ENCODE data around the gene NEGR1. TPM values are rescaled to one million over a fixed set of nuclear protein-coding genes. Genes with fewer than 3 reads are reported as not detected.

The NEGR1 gene
- total RNA-seq, 4 donors from 2014 or later, result 34.5 to 58.8 (median 48.5) TPM

- Histone ChIP-seq H3K4me1 (peaks cover 0 to 2% (median 0%) of the 10 kb centered on the region in 4 donors), H3K4me3 (no peak overlapping the region), H3K9me3 (no peaks in the 10 kb centered on the region), H3K27ac (replicated peaks in 1 of 4) (no peak overlapping the region), H3K27me3 (no peaks in the 10 kb centered on the region), H3K36me3 (no peaks in the 10 kb centered on the region)
- no peak for DNase-seq (ENCODE audit: extremely low spot score)
- TF ChIP-seq CTCF (IDR thresholded peaks at IDR 0.05), result no peak
- no peak for TF ChIP-seq POLR2AphosphoS5 (IDR thresholded peaks at IDR 0.05)
- TF ChIP-seq POLR2A (IDR thresholded peaks at IDR 0.05; ENCODE audit: low read depth), result no peak
- no peak for TF ChIP-seq EP300 (IDR thresholded peaks at IDR 0.05)
- WGBS, result 92% methylated on average over 2 of the region's 2 CpGs
- intact Hi-C loops (cut with DNase I), result no loop called here
Observed at GRCh38 chr1:71600023-71600422, 682.3 kb downstream of the NEGR1 start.

DNA sequence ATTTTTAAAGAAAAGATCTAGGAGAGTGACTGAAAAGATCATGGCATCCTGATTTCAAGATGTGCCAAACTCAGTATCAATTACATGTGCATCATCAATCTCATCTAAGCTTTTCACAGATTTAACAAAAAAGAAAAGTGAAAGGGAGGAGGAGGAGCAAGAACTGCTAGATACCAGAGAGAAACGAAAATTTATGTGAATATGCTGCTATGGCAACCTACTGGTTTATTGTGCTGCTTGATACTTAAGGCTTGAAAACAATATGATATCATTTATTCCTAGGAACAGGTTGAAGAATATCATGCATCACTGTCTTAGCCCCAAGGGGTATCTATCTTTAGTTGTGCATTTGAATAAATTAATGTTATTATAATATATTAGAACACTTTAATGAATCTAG lies 683.0 kb downstream of the NEGR1 start:
- Histone ChIP-seq H3K27ac (replicated peaks in 1 of 4) (no peak overlapping the region), H3K4me1 (peaks cover 0 to 2% (median 0%) of the 10 kb centered on the region in 4 donors), H3K36me3 (no peaks in the 10 kb centered on the region), H3K27me3 (no peaks in the 10 kb centered on the region), H3K4me3 (no peak overlapping the region), H3K9me3 (no peaks in the 10 kb centered on the region)
- TF ChIP-seq EP300 (IDR thresholded peaks at IDR 0.05) (no peak), CTCF (IDR thresholded peaks at IDR 0.05) (no peak), POLR2A (IDR thresholded peaks at IDR 0.05; ENCODE audit: low read depth) (no peak), POLR2AphosphoS5 (IDR thresholded peaks at IDR 0.05) (no peak)
- no peak for DNase-seq (ENCODE audit: extremely low spot score)
- WGBS, result 38% methylated on average over 1 of the region's 1 CpG
- intact Hi-C loops (cut with DNase I), result no loop called here

DNA sequence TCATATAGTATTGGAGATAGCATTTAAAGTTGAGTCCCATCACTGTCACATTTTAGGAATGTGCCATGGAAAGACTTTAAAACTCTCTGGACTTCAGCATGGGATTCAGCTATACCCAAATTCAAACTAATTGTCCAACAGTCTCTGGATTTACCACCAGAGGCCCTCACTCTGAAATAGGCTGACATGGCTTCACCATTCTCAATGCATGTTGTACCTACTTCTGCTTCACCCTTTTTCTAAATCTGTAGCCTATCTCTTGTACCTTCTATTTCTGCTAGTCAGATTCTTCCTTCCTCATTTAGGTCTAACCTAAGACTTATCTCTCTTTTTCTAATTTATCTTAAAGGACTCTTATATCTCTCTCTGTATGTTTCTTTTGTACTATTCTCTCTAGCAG lies 688.8 kb downstream of the NEGR1 start:
- no peak for DNase-seq (ENCODE audit: extremely low spot score)
- intact Hi-C loops (cut with DNase I), result no loop called here

DNA sequence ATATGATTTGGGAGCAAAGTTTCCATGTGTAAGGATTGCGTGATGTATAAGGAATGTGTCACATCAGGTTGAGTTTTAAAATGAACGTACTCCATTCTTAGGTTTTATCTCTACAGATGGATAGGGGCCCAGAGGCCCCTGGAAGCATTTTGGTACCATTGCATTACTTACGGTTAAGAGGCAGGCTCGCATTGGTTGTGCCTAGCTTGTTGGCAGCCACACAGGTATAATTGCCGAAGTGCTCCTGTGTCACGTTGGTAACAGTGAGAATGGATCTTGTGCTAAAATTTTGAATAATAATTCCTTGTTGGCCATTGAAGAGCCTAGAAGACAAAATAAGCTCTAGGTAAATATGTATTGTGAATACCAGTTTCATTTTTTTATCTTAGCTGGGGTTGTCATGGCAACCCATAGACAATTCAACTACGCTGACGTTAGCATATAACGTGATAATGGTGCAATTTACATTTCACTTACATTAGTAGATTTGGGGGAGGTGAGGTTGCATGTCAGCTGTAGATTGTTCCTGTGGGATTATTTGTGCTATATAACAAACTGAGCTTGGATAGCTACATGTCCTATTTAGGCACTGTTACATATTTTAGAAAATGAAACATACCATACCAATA lies 689.6 kb downstream of the NEGR1 start:
- H3K27ac ChIP-seq (replicated peaks in 1 of 4), result no peak overlapping the region
- no peak for TF ChIP-seq POLR2A (IDR thresholded peaks at IDR 0.05; ENCODE audit: low read depth)
- no peak for TF ChIP-seq EP300 (IDR thresholded peaks at IDR 0.05)
- no peak for TF ChIP-seq POLR2AphosphoS5 (IDR thresholded peaks at IDR 0.05)
- TF ChIP-seq CTCF (IDR thresholded peaks at IDR 0.05), result no peak
- H3K4me3 ChIP-seq, result no peak overlapping the region
- no peak for DNase-seq (ENCODE audit: extremely low spot score)
- intact Hi-C loops (cut with DNase I), result no loop called here
- peaks cover 0 to 5% (median 2%) of the 10 kb centered on the region in 4 donors for H3K4me1 ChIP-seq
- no peaks in the 10 kb centered on the region for H3K27me3 ChIP-seq
- peaks cover 0 to 3% (median 0%) of the 10 kb centered on the region in 4 donors for H3K36me3 ChIP-seq
- WGBS, result 75% methylated on average over 9 of the region's 9 CpGs
- H3K9me3 ChIP-seq, result no peaks in the 10 kb centered on the region

More for the DNA sequence above, 688.8 kb downstream of the NEGR1 start:
- Histone ChIP-seq H3K4me1 (peaks cover 0 to 5% (median 2%) of the 10 kb centered on the region in 4 donors), H3K27ac (replicated peaks in 1 of 4) (no peak overlapping the region), H3K4me3 (no peak overlapping the region), H3K9me3 (no peaks in the 10 kb centered on the region), H3K27me3 (no peaks in the 10 kb centered on the region), H3K36me3 (peaks cover 0 to 3% (median 0%) of the 10 kb centered on the region in 4 donors)
- TF ChIP-seq POLR2AphosphoS5 (IDR thresholded peaks at IDR 0.05) (no peak), POLR2A (IDR thresholded peaks at IDR 0.05; ENCODE audit: low read depth) (no peak), CTCF (IDR thresholded peaks at IDR 0.05) (no peak), EP300 (IDR thresholded peaks at IDR 0.05) (no peak)

DNA sequence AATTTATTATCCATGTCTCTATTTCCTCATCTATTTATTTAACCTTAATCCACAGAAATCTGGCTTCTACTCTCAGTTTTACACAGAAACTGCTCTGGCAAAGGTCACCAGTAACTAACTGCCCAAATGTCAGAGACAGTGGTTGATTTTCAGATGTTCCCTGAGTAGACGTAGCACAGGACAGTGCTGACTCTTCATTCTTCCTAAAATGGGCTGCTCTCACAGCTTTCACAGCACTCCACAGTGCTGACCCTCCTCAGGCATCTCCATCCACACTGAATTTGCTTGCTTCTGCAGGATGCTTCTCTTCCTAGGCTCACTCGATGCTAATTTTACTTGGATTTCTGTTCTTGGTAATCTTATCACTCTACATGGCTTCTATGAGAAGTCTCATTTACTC lies 693.3 kb downstream of the NEGR1 start:
- no peak overlapping the region for H3K4me3 ChIP-seq
- H3K36me3 ChIP-seq, result peaks cover 0 to 3% (median 0%) of the 10 kb centered on the region in 4 donors
- H3K27ac ChIP-seq (replicated peaks in 1 of 4), result no peak overlapping the region
- H3K4me1 ChIP-seq, result peaks cover 0 to 5% (median 2%) of the 10 kb centered on the region in 4 donors
- intact Hi-C loops (cut with DNase I), result no loop called here
- WGBS, result 44% methylated on average over 2 of the region's 2 CpGs
- DNase-seq (ENCODE audit: extremely low spot score), result no peak
- H3K27me3 ChIP-seq, result no peaks in the 10 kb centered on the region
- no peaks in the 10 kb centered on the region for H3K9me3 ChIP-seq
- TF ChIP-seq POLR2A (IDR thresholded peaks at IDR 0.05; ENCODE audit: low read depth), result no peak
- TF ChIP-seq CTCF (IDR thresholded peaks at IDR 0.05), result no peak
- no peak for TF ChIP-seq POLR2AphosphoS5 (IDR thresholded peaks at IDR 0.05)
